ENCODE results near the gene ACTL10. TPM values are rescaled to one million over a fixed set of nuclear protein-coding genes. Genes with fewer than 3 reads are reported as not detected.

The ACTL10 gene
- total and polyA plus RNA-seq, 2 of the 13 experiments (the other 11 are each of a cell fraction or from before 2014, with no cell fraction given), result not detected

- TF ChIP-seq GABPB1 (CRISPR knock-in tag; IDR thresholded peaks at IDR 0.05) (no peak), ZNF562 (CRISPR knock-in tag; IDR thresholded peaks at IDR 0.05; ENCODE audit: borderline replicate concordance) (no peak), ZNF484 (CRISPR knock-in tag; IDR thresholded peaks at IDR 0.05; ENCODE audit: borderline replicate concordance, low read depth) (no peak), YEATS4 (CRISPR knock-in tag; IDR thresholded peaks at IDR 0.05; ENCODE audit: borderline replicate concordance) (no peak), ZNF451 (CRISPR knock-in tag; IDR thresholded peaks at IDR 0.05) (no peak), FIP1L1 (IDR thresholded peaks at IDR 0.05; ENCODE audit: borderline replicate concordance, insufficient read depth, low read depth, low read length) (no peak), HOMEZ (CRISPR knock-in tag; IDR thresholded peaks at IDR 0.05; ENCODE audit: low read depth) (no peak), ARNT (IDR thresholded peaks at IDR 0.05) (no peak), ZNF709 (CRISPR knock-in tag; IDR thresholded peaks at IDR 0.05) (no peak), GATAD2A (CRISPR knock-in tag; IDR thresholded peaks at IDR 0.05) (no peak; the same call in 1 of the 2 replicates), TP53 (CRISPR knock-in tag; conservative IDR thresholded peaks at IDR 0.05) (no peak), RFX3 (CRISPR knock-in tag; IDR thresholded peaks at IDR 0.05) (no peak), REL (CRISPR knock-in tag; conservative IDR thresholded peaks at IDR 0.05) (no peak), ZUFSP (CRISPR knock-in tag; IDR thresholded peaks at IDR 0.05; ENCODE audit: borderline replicate concordance) (no peak), ZNF557 (CRISPR knock-in tag; IDR thresholded peaks at IDR 0.05) (no peak), GMEB2 (CRISPR knock-in tag; IDR thresholded peaks at IDR 0.05; ENCODE audit: low read depth) (no peak), ZNF235 (CRISPR knock-in tag; IDR thresholded peaks at IDR 0.05; ENCODE audit: borderline replicate concordance) (no peak), MED13 (CRISPR knock-in tag; IDR thresholded peaks at IDR 0.05) (no peak), IRX3 (CRISPR knock-in tag; IDR thresholded peaks at IDR 0.05; ENCODE audit: borderline replicate concordance, low read depth) (no peak), KAT2B (IDR thresholded peaks at IDR 0.05; ENCODE audit: borderline replicate concordance, low read depth, low read length) (no peak), SMAD3 (CRISPR knock-in tag; IDR thresholded peaks at IDR 0.05) (no peak), RBFOX2 (IDR thresholded peaks at IDR 0.05; ENCODE audit: low read depth, low read length) (no peak)
- TF ChIP-seq, protein P1, sequence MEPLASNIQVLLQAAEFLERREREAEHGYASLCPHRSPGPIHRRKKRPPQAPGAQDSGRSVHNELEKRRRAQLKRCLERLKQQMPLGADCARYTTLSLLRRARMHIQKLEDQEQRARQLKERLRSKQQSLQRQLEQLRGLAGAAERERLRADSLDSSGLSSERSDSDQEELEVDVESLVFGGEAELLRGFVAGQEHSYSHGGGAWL (CRISPR knock-in tag; IDR thresholded peaks at IDR 0.05), result 0 out of 2 replicates have a peak, but pooled peaks have one; percentile 26
- TF ChIP-seq, protein P2, sequence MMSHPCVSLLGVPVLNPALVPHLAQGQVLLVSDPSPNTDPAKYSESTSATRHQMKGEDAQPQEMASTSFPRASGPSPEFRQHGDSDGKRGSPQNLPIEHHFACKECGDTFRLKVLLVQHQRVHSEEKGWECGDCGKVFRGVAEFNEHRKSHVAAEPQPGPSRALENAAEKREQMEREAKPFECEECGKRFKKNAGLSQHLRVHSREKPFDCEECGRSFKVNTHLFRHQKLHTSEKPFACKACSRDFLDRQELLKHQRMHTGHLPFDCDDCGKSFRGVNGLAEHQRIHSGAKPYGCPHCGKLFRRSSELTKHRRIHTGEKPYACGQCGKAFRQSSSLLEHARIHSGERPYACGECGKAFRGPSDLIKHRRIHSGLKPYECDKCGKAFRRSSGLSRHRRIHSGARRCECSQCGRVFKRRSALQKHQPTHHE (CRISPR knock-in tag; IDR thresholded peaks at IDR 0.05; ENCODE audit: borderline replicate concordance), result 0 out of 2 replicates have a peak, but pooled peaks have one; percentile 53
These were observed 22.2 kb downstream of the ACTL10 start (continued) for GRCh38 chr20:33688938-33689424.
